Lung (tissue), 13 donors: ENCODE results near the gene MPHOSPH6. TPM values are rescaled to one million over a fixed set of nuclear protein-coding genes. Genes with fewer than 3 reads are reported as not detected.

ENCODE experiments used
- ATAC-seq: fragments of 200-7000 bp; cut with Tn5 transposase; one replicate; pipeline ENCODE4 v1.9.1; 2020; ENCODE audit warnings: moderate number of reproducible peaks; ENCODE audit not compliant: insufficient read depth, low FRiP score
- DNase-seq, 3 donors: peaks; one replicate each; pipeline ENCODE4 v3.0.0-alpha.2; 2013 to 2017
- H3K27ac ChIP-seq, 2 donors: one replicate each; pipeline ENCODE4 v1.5.1; 2013; ENCODE audit warnings: mild to moderate bottlenecking in 2 of 2, moderate library complexity in 2 of 2, control low read depth in 1 of 2, inconsistent platforms in 1 of 2, low read depth in 1 of 2, low read length in 1 of 2
- H3K27me3 ChIP-seq, 3 donors: one replicate each; pipeline ENCODE4 v1.5.1; 2013; ENCODE audit warnings: low read length in 2 of 3; ENCODE audit not compliant: control insufficient read depth in 3 of 3, insufficient read depth in 3 of 3
- H3K36me3 ChIP-seq, 4 donors: one replicate each; pipeline ENCODE4 v1.5.1; 2013; ENCODE audit warnings: low read length in 4 of 4, mild to moderate bottlenecking in 1 of 4, moderate library complexity in 1 of 4; ENCODE audit not compliant: control insufficient read depth in 4 of 4, insufficient read depth in 4 of 4
- H3K4me1 ChIP-seq, 5 donors: one replicate each; pipeline ENCODE4 v1.5.1; 2013; ENCODE audit warnings: low read length in 5 of 5, mild to moderate bottlenecking in 2 of 5, moderate library complexity in 1 of 5; ENCODE audit not compliant: control insufficient read depth in 5 of 5, insufficient read depth in 5 of 5
- H3K4me3 ChIP-seq: one replicate; pipeline ENCODE4 v1.5.1; 2013; ENCODE audit warnings: mild to moderate bottlenecking, control low read depth, moderate library complexity
- H3K9ac ChIP-seq, 2 donors: one replicate each; pipeline ENCODE4 v1.5.1; 2013; ENCODE audit warnings: low read length in 2 of 2, control low read depth in 1 of 2; ENCODE audit not compliant: insufficient read depth in 1 of 2
- H3K9me3 ChIP-seq, 4 donors: one replicate each; pipeline ENCODE4 v1.5.1; 2013; ENCODE audit warnings: low read length in 3 of 4, mild to moderate bottlenecking in 1 of 4, moderate library complexity in 1 of 4; ENCODE audit not compliant: control insufficient read depth in 4 of 4, insufficient read depth in 3 of 4
- WGBS, 2 donors: extraction: QIAGEN DNeasy Blood & Tissue Kit; methylation state at CpG; one replicate each; pipeline ENCODE4 v1.1.7; 2013; 5-methylcytosine and 5-hydroxymethylcytosine counted together
- polyA plus RNA-seq, 2 donors: library from polyadenylated mRNA; stranded (reverse); fragments of 200-250 nt; gene quantifications; one replicate each; pipeline ENCODE4 v1.2.1, GENCODE V29; 2013
- small RNA-seq: library from RNA; depleted of rRNA; stranded (forward); fragments of <200 nt; gene quantifications from one replicate; pipeline ENCODE3, GENCODE V24; 2014; ENCODE audit warnings: low replicate concordance
- total RNA-seq, 2 donors: library from RNA; depleted of rRNA in 1 of 2; stranded (reverse); fragments of >200 nt in 1 of 2; gene quantifications; one replicate each; pipeline ENCODE4 v1.2.1, GENCODE V29; 2014 to 2021
- TF ChIP-seq, protein P1 (sequence below): IDR thresholded peaks from 2 replicates; pipeline ENCODE4 v1.5.1; 2012; ENCODE audit warnings: mild to moderate bottlenecking; ENCODE audit errors: control extremely low read depth, extremely low read depth
- donor health status: control.
- donor health status: control.
- donor health status: Bipolar disorder and iron deficiency.
- donor health status: healthy.
- donor health status: DM: yes; HTN: yes; CAD: no.

Gene MPHOSPH6
- total and polyA plus RNA-seq, 4 donors: 24.2 to 31.8 (median 30.2) TPM

GRCh38 chr16:82105107-82105506, 64.9 kb downstream of the MPHOSPH6 start:
- peaks cover 0 to 2% (median 0%) of the 10 kb centered on the region in 5 donors for H3K4me1 ChIP-seq
- ATAC-seq (no peak), DNase-seq (no peak)
- TF ChIP-seq, protein P1, sequence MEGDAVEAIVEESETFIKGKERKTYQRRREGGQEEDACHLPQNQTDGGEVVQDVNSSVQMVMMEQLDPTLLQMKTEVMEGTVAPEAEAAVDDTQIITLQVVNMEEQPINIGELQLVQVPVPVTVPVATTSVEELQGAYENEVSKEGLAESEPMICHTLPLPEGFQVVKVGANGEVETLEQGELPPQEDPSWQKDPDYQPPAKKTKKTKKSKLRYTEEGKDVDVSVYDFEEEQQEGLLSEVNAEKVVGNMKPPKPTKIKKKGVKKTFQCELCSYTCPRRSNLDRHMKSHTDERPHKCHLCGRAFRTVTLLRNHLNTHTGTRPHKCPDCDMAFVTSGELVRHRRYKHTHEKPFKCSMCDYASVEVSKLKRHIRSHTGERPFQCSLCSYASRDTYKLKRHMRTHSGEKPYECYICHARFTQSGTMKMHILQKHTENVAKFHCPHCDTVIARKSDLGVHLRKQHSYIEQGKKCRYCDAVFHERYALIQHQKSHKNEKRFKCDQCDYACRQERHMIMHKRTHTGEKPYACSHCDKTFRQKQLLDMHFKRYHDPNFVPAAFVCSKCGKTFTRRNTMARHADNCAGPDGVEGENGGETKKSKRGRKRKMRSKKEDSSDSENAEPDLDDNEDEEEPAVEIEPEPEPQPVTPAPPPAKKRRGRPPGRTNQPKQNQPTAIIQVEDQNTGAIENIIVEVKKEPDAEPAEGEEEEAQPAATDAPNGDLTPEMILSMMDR: no peak
- H3K4me3 ChIP-seq: no peak overlapping the region
- H3K36me3 ChIP-seq: no peaks in the 10 kb centered on the region
- H3K27ac ChIP-seq: no peak overlapping the region
- 95% methylated on average over 8 of the region's 8 CpGs for WGBS, 2 donors
- H3K27me3 ChIP-seq: peaks cover 0 to 2% (median 0%) of the 10 kb centered on the region in 3 donors
- no peaks in the 10 kb centered on the region for H3K9me3 ChIP-seq
- H3K9ac ChIP-seq: no peak overlapping the region

Small RNAs within 50 kb of the gene (small RNA-seq; reads per million reads assigned to genes)
- not detected for gene RN7SKP190

Other genes starting within 250 kb of the MPHOSPH6 start
- 1 to 10 TPM; 5.7 to 9.5 TPM for gene SDR42E1, start 158.8 kb downstream of the MPHOSPH6 start, total RNA-seq
- gene SDR42E1, start 158.8 kb downstream of the MPHOSPH6 start, polyA plus RNA-seq: 1 to 10 TPM; 1.2 to 2.3 TPM
- gene HSD17B2, start 135.0 kb downstream of the MPHOSPH6 start, total RNA-seq: 1 to 10 TPM; 2.7 to 3.3 TPM
- 1 to 10 TPM; 3.0 to 6.2 TPM for gene HSD17B2, start 135.0 kb downstream of the MPHOSPH6 start, polyA plus RNA-seq